Activated CD4-positive, alpha-beta memory T cell treated with anti-CD3 and anti-CD28 coated beads, Interleukin-2, amount 10 ng/mL, durations not matched to agents 7 days and 5 days (primary cell): ENCODE data around the gene PPT2. TPM values are rescaled to one million over a fixed set of nuclear protein-coding genes. Genes with fewer than 3 reads are reported as not detected.

ENCODE experiments used
- CTCF ChIA-PET: fragments of 350-600 bp; sonication (Branson Sonifier 250); formaldehyde crosslinking; loops from one replicate; lab custom pipeline; 2021; ENCODE audit warnings: antibody characterized with exemption, inconsistent platforms; lab: Charles Lee
- POLR2A ChIA-PET: fragments of 350-600 bp; sonication (Branson Sonifier 250); formaldehyde crosslinking; loops from one replicate; lab custom pipeline; 2021; ENCODE audit warnings: antibody characterized with exemption; lab: Charles Lee
- DNase-seq: peaks from one replicate; pipeline ENCODE4 v3.0.0-alpha.2; 2020
- H3K27ac Mint-ChIP-seq: one replicate; pipeline ENCODE4 v1.8.0; 2021; ENCODE audit warnings: mild to moderate bottlenecking, mixed read lengths
- H3K27me3 Mint-ChIP-seq: one replicate; pipeline ENCODE4 v1.8.0; 2021; ENCODE audit warnings: mixed read lengths
- H3K36me3 Mint-ChIP-seq: one replicate; pipeline ENCODE4 v1.8.0; 2021; ENCODE audit warnings: low read depth, mixed read lengths
- H3K4me1 Mint-ChIP-seq: one replicate; pipeline ENCODE4 v1.8.0; 2021; ENCODE audit warnings: mixed read lengths
- H3K4me3 Mint-ChIP-seq: one replicate; pipeline ENCODE4 v1.8.0; 2021; ENCODE audit warnings: mild to moderate bottlenecking, mixed read lengths
- H3K9me3 Mint-ChIP-seq: one replicate; pipeline ENCODE4 v1.8.0; 2021; ENCODE audit warnings: mixed read lengths
- total RNA-seq, 2 experiments: library from RNA; stranded (reverse); gene quantifications; one replicate each; pipeline ENCODE4 v1.2.3, GENCODE V29; 2021

PPT2 gene
- total RNA-seq, 2 experiments from 2014 or later, result 8.3 to 9.4 TPM

DNA sequence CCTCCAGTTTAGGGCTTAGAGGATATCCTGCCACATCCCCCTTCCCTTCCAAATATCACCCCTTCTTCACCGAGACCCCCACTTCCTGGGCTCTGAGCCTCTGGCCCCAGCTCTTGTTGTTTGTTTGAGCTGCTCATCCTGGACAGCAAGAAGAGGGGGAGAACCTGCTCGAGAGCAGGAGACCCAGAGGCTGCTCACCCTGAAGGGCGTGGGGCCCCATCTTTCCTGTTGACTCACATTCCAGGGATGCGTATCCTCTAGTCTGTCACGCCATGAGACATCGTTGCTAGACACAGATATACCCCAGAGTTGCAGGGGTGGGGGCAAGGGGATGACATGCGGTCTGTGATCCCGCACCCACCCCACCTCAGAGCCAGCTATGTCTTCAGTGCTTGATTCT, 39.1 kb upstream of the PPT2 start:
- Mint-ChIP-seq H3K4me1 (peaks cover 2% of the 10 kb centered on the region), H3K27ac (no peak overlapping the region), H3K27me3 (peaks cover 2% of the 10 kb centered on the region), H3K4me3 (no peak overlapping the region), H3K36me3 (peaks cover 55% of the 10 kb centered on the region), H3K9me3 (no peaks in the 10 kb centered on the region)
- CTCF ChIA-PET, result interaction anchor here (0.7 kb wide), 1 partner anchor 40 kb away, joined by 3 read pairs; no protein-coding TSS in a partner anchor
- POLR2A ChIA-PET, result interaction anchor here (1.6 kb wide), 1 partner anchor 13 kb away, joined by 7 read pairs; the partner anchor contains the start of gene ATF6B
- DNase-seq, result no peak

DNA sequence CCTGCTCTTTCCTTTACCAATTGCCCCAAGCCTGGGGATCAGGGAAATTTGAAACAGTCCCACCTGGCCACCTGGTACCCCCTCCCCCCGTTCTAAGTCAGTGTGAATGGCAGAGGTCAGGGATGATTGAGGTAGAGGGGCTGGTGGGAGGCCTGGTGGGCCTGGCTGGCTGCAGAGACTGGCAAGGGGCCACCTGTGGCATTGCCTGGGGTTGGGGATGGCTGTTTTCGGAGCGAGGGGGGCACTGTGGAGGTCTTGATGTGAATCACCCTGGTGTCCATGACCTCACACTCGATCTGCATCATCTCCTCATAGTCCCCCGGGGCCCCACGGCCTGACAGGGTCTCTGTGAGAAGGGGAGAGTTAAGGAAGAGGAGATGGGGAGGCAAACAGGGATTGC, 38.3 kb upstream of the PPT2 start:
- DNase-seq, result no peak
- peaks cover 60% of the 10 kb centered on the region for H3K36me3 Mint-ChIP-seq
- H3K4me1 Mint-ChIP-seq, result peaks cover 2% of the 10 kb centered on the region
- H3K27ac Mint-ChIP-seq, result no peak overlapping the region
- no peak overlapping the region for H3K4me3 Mint-ChIP-seq
- H3K27me3 Mint-ChIP-seq, result no peaks in the 10 kb centered on the region
- CTCF ChIA-PET, result no interaction called here
- POLR2A ChIA-PET, result no interaction called here
- no peaks in the 10 kb centered on the region for H3K9me3 Mint-ChIP-seq

DNA sequence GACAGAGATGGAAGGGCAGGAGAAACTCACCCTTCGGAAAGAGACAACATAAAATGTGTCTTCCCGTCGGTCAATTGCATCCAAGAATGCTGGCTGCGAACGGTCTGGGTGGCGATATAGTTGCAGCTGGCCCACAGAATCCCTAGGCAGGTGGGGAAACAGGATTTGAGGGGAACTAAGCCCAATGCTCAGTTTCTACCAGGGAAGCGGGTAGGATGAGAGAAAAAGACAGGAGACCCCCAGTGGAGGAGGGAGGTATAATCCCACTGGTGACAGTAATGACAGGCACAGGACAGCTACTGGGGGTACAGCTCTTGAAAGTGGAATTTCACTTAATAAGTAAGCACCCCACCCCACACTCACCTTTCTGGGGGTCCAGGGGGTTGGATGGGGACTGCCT, 37.3 kb upstream of the PPT2 start:
- POLR2A ChIA-PET, result interaction anchor here (1.0 to 1.6 kb wide), 2 partner anchors 9 to 11 kb away, joined by 3 to 4 read pairs; no protein-coding TSS in a partner anchor

DNA sequence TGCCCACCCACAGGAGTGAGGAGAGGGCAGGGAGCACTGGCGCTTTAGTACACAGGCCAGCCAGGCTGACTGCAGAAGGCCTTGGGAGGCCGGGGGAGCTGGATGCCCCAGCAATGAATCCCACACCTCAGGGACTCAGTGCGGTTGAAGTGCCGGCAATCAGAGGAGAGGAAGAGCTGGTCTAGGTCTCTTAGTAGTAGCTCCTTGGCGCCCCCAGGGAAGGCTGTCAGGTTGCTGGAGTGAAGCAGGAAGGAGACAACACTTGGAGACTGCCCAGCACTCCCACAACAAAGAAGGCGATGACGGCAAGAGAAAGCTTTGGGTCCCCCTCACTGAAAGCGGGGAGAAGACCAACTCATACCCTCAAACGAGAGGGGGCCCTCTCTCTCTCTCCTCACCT, 36.5 kb upstream of the PPT2 start:
- ChIA-PET CTCF (interaction anchor here (1.5 to 2.5 kb wide), 4 partner anchors 11 to 78 kb away, joined by 5 to 21 read pairs (median 10); partner anchors contain the start of genes ATF6B and FKBPL), POLR2A (interaction anchor here (1.6 to 2.4 kb wide), 2 partner anchors 10 kb away, joined by 4 to 10 read pairs; partner anchors contain the start of gene ATF6B)
- H3K4me3 Mint-ChIP-seq, result no peak overlapping the region
- DNase-seq, result no peak
- H3K36me3 Mint-ChIP-seq, result peaks cover 65% of the 10 kb centered on the region
- H3K27ac Mint-ChIP-seq, result no peak overlapping the region
- no peaks in the 10 kb centered on the region for H3K9me3 Mint-ChIP-seq
- peaks cover 2% of the 10 kb centered on the region for H3K4me1 Mint-ChIP-seq
- no peaks in the 10 kb centered on the region for H3K27me3 Mint-ChIP-seq

More for the DNA sequence above, 37.3 kb upstream of the PPT2 start:
- no peak for DNase-seq
- H3K9me3 Mint-ChIP-seq, result no peaks in the 10 kb centered on the region
- CTCF ChIA-PET, result interaction anchor here (2.5 kb wide), 1 partner anchor 24 kb away, joined by 8 read pairs; no protein-coding TSS in a partner anchor
- H3K27ac Mint-ChIP-seq, result no peak overlapping the region
- peaks cover 64% of the 10 kb centered on the region for H3K36me3 Mint-ChIP-seq
- H3K4me3 Mint-ChIP-seq, result no peak overlapping the region
- H3K27me3 Mint-ChIP-seq, result no peaks in the 10 kb centered on the region
- peaks cover 2% of the 10 kb centered on the region for H3K4me1 Mint-ChIP-seq

DNA sequence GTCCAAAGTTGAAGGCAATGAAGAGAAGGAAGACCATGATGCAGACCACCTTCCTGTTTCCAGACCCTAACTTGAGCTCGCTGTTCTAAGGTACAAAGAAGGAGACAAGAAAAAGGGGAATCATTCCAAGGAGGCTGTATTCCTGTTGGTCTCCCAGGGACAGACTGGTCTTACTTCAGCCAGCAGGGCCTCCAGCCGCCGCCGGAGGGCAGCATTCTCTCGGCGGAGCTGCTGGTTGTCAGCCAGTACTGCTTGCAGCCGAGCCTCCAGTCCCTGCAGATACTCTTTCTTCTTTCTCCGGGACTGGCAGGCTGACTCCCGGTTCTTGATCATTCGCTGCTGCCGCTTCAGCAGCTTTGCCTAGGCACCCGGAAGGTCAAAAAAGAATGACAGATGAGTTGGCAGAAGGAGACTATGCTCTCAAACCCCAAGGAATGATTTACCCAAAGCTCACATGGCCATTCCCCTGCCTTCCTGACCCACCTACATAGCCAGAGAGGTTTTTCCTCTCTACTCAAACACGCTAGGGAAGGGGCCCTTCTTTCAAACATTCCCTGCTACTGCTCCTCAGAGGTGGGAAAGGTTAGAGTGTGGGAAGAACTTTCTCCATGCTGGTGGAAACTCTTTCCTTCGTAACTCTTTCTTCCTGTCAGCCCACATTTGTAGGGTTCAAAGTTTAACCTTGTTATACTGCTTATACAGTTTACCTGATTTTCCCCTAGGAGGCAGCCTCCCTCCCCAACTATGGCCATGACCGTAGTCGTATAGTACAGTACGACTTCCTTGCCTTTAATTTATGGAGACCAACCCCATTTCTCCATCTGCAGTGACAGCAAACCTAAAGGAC, 34.9 kb upstream of the PPT2 start:
- peak overlapping the region; percentile 24 for H3K27ac Mint-ChIP-seq
- peaks cover 4% of the 10 kb centered on the region for H3K4me1 Mint-ChIP-seq
- H3K27me3 Mint-ChIP-seq, result no peaks in the 10 kb centered on the region
- ChIA-PET CTCF (interaction anchor here (0.9 to 2.5 kb wide), 14 partner anchors 9 to 135 kb away, joined by 3 to 21 read pairs (median 4); partner anchors contain the start of genes ATF6B and FKBPL), POLR2A (interaction anchor here (1.0 to 2.4 kb wide), 4 partner anchors 9 to 76 kb away, joined by 4 to 10 read pairs (median 8); partner anchors contain the start of genes ATF6B and FKBPL)
- no peaks in the 10 kb centered on the region for H3K9me3 Mint-ChIP-seq
- H3K4me3 Mint-ChIP-seq, result no peak overlapping the region
- peaks cover 69% of the 10 kb centered on the region for H3K36me3 Mint-ChIP-seq
- peak; percentile 78 for DNase-seq

DNA sequence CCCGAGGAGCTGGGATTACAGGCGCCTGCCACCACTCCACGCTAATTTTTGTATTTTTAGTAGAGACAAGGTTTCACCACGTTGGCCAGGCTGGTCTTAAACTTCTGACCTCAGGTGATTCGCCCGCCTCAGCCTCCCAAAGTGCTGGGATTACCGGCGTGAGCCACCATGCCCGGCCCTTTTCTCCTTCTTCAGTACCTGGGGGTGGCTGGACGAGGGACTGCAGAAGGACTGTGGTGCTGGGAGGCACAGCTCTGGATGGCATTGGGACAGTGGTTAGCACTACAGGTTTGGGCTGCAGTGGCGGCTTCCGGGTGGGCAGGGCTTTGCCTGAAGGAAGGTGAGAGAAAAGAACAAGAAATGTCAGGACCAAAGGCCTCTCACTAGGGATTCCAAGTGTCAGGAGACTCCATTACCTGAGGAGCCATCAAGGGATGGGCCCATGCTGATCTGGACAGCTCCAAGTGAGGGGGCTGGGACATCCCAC, 33.3 kb upstream of the PPT2 start:
- H3K36me3 Mint-ChIP-seq, result peaks cover 68% of the 10 kb centered on the region
- POLR2A ChIA-PET, result interaction anchor here (1.0 to 1.3 kb wide), 2 partner anchors 9 to 11 kb away, joined by 3 read pairs; partner anchors contain the start of genes FKBPL and TNXB
- H3K4me3 Mint-ChIP-seq, result no peak overlapping the region
- no peaks in the 10 kb centered on the region for H3K9me3 Mint-ChIP-seq
- H3K27ac Mint-ChIP-seq, result no peak overlapping the region
- no peaks in the 10 kb centered on the region for H3K27me3 Mint-ChIP-seq
- CTCF ChIA-PET, result no interaction called here
- peaks cover 8% of the 10 kb centered on the region for H3K4me1 Mint-ChIP-seq
- no peak for DNase-seq

DNA sequence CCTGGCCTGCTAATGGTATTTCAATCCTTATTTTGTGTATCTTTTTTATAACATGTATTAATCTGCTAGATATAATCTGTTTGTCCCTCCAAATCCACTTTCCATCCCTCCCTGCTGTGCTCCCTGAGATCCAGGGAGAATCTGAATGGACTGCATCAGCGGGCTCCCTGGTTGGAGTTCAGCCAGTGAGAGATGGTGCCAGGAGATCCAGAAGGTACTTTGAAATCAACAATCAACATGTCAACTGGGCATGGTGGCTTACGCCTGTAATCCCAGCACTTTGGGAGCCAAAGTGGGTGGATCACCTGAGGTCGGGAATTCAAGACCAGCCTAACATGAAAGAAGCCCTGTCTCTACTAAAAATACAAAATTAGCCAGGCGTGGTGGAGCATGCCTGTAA, 30.3 kb upstream of the PPT2 start:
- CTCF ChIA-PET, result no interaction called here
- Mint-ChIP-seq H3K27ac (no peak overlapping the region), H3K4me1 (peaks cover 31% of the 10 kb centered on the region), H3K4me3 (no peak overlapping the region), H3K9me3 (no peaks in the 10 kb centered on the region), H3K27me3 (no peaks in the 10 kb centered on the region), H3K36me3 (peaks cover 66% of the 10 kb centered on the region)
- POLR2A ChIA-PET, result no interaction called here
- no peak for DNase-seq

DNA sequence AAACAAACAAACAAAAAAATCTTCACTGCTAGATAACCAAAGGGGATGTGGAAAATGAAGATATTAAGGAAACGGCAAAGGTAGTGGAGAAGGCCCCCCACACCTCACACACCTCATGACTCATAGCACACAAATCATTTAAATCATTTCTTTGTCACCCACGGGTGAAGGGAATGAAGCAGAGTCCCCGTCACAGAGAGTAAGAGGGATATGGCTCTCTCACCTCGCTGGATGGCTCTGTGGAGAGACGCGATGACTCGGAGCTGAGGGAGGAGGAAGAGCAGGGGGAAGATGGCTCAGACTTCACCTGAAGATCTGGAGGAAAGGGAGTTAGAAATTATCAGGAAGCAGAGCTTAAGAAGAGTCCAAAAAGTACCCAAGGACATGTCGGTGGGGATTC, 27.1 kb upstream of the PPT2 start:
- no peak for DNase-seq
- H3K9me3 Mint-ChIP-seq, result no peaks in the 10 kb centered on the region
- peaks cover 39% of the 10 kb centered on the region for H3K36me3 Mint-ChIP-seq
- H3K4me3 Mint-ChIP-seq, result peak overlapping the region; percentile 92
- H3K4me1 Mint-ChIP-seq, result peaks cover 48% of the 10 kb centered on the region
- no peaks in the 10 kb centered on the region for H3K27me3 Mint-ChIP-seq
- H3K27ac Mint-ChIP-seq, result peak overlapping the region; percentile 92
- ChIA-PET POLR2A (interaction anchor here (1.0 to 3.6 kb wide), 8 partner anchors 8 to 845 kb away, joined by 3 to 31 read pairs (median 8); partner anchors contain the start of genes AGPAT1, GPSM3 and RNF5), CTCF (interaction anchor here (0.6 to 2.9 kb wide), 3 partner anchors 8 to 80 kb away, joined by 3 to 21 read pairs (median 20); no protein-coding TSS in a partner anchor)

DNA sequence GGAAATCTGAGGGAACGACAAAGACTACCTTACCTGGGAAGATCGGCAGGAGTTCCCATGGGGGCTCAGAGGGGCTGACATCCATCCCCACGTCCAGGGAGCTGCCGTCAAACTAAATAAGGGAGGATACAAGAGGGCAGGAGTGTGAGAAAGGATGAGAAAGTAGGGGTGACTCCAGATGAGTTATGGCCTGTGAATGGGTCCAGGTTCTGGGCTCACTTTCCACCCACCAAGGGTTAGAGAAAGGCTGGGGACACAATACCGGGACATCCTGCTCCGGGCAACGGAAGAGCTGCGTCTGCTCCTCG, 26.6 kb upstream of the PPT2 start:
- ChIA-PET POLR2A (interaction anchor here (1.0 to 3.6 kb wide), 11 partner anchors 9 to 845 kb away, joined by 3 to 31 read pairs (median 7); partner anchors contain the start of genes AGPAT1, GPSM3, PBX2 and RNF5), CTCF (interaction anchor here (1.5 to 2.9 kb wide), 3 partner anchors 9 to 711 kb away, joined by 3 to 21 read pairs (median 20); partner anchors contain the start of gene TAP2)
- H3K4me1 Mint-ChIP-seq, result peaks cover 48% of the 10 kb centered on the region
- no peaks in the 10 kb centered on the region for H3K9me3 Mint-ChIP-seq
- H3K27me3 Mint-ChIP-seq, result peaks cover 3% of the 10 kb centered on the region
- H3K36me3 Mint-ChIP-seq, result peaks cover 35% of the 10 kb centered on the region
- H3K27ac Mint-ChIP-seq, result peak overlapping the region; percentile 92
- peak overlapping the region; percentile 92 for H3K4me3 Mint-ChIP-seq
- DNase-seq, result no peak

DNA sequence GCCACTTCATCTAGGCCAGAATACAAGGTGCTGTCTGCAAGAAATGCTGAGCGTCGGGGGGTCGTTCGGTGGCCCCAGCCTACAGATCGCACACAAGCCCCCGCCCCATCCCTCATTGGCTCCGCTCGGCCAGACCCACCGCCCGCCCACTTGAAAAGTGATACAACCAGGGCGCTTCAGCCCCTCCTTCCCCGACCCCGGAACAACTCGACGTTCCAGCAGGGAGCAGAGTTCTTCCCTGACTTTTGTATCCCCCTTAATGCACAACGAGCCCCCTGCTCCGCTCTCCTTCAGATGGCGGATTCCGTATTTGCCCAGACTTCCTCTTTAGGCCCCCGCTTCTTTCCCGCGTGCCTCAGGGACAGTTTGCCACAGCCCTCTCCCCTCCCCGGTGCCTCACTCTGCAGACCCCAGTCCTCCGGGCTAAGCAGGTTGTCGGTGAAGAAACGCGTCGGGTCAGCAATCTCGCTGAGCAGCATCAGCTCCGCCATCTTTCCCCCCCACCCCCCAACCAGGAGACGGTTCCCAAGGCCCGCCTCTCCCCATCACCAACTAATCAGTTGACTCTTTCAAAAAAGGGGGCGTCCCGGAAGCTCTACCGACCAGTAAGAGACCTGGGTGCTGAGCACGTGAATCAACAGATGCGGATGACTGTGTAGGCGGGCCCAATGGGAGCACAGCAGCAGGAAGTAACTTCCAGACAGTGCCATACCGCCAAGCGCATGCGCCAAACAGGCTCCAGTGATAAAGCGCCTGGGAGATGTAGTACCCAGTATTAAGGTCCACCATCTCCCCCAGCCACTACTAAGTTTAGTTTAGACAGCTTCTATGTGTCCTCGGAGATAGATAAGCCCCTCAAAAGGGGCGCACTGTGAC, 26.0 kb upstream of the PPT2 start, which contains the start of gene ATF6B:
TSS of gene ATF6B (minus strand) at position 530 of the 876 bp plus-strand sequence. CDS start at position 491, 39 bp downstream.
- peak; percentile 98 for DNase-seq
- no peaks in the 10 kb centered on the region for H3K9me3 Mint-ChIP-seq
- peak within 1 kb of the TSS; percentile 92 for H3K27ac Mint-ChIP-seq
- peaks cover 4% of the 10 kb centered on the region for H3K27me3 Mint-ChIP-seq
- peaks cover 48% of the 10 kb centered on the region for H3K4me1 Mint-ChIP-seq
- peaks cover 33% of the 10 kb centered on the region for H3K36me3 Mint-ChIP-seq
- peak within 1 kb of the TSS; percentile 92 for H3K4me3 Mint-ChIP-seq
- ChIA-PET CTCF (interaction anchor here (0.6 to 2.9 kb wide), 4 partner anchors 10 to 711 kb away, joined by 3 to 21 read pairs (median 12); partner anchors contain the start of gene TAP2), POLR2A (interaction anchor here (0.6 to 3.6 kb wide), 20 partner anchors 9 to 844 kb away, joined by 3 to 31 read pairs (median 6); partner anchors contain the start of genes AGPAT1, DXO, EHMT2 and GPSM3)

DNA sequence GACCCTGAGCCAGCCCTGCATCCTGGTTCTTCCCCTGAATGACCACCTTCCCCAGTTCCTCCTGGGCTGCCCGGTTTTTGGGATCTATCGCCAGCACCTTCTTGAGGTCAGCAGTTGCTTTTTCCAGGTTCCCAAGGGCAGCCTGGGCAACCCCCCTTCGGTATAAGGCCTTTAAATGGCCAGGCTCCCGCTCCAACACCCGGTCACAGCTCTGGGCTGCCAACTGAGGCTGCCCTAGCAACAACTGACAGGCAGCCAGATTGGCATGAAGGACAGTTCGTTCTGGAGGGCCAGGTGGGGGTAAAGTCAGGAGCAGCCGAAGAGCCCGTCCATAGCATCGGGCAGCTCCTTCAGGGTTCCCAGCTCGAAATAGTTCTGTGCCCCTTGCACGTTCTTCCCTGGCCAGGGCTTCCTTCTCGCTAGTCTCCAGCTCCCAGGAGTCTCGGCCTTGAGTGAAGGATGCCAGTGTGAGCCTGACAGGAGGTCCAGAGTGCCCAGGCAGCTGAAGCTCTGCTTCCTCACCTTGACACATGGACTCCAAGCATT, 25.1 kb upstream of the PPT2 start:
- CTCF ChIA-PET, result interaction anchor here (0.6 to 2.9 kb wide), 5 partner anchors 10 to 710 kb away, joined by 3 to 21 read pairs (median 9); partner anchors contain the start of gene TAP2
- Mint-ChIP-seq H3K27ac (peak overlapping the region; percentile 92), H3K36me3 (peaks cover 28% of the 10 kb centered on the region), H3K27me3 (peaks cover 6% of the 10 kb centered on the region), H3K9me3 (no peaks in the 10 kb centered on the region), H3K4me1 (peaks cover 45% of the 10 kb centered on the region), H3K4me3 (peak overlapping the region; percentile 92)
- POLR2A ChIA-PET, result interaction anchor here (0.6 to 3.6 kb wide), 22 partner anchors 10 to 843 kb away, joined by 3 to 31 read pairs (median 6); partner anchors contain the start of genes AGPAT1, DXO, EHMT2 and GPANK1
- DNase-seq, result peak; percentile 23
